WTC11 (cell line): ENCODE measurements around the gene ABHD1. TPM values are rescaled to one million over a fixed set of nuclear protein-coding genes. Genes with fewer than 3 reads are reported as not detected.

Experiments
- ATAC-seq: fragments of 200-7000 bp; cut with Tn5 transposase; 2 replicates; pipeline ENCODE4 v1.10.0; 2021; ENCODE audit warnings: mild to moderate bottlenecking, moderate library complexity
- CTCF ChIA-PET: fragments of 300-600 bp; sonication (Branson Sonifier 250); formaldehyde crosslinking; loops from one replicate; lab custom pipeline; 2021; ENCODE audit warnings: antibody characterized with exemption; lab: Charles Lee
- POLR2A ChIA-PET: fragments of 350-600 bp; sonication (Branson Sonifier 250); formaldehyde crosslinking; loops from one replicate; lab custom pipeline; 2021; ENCODE audit warnings: antibody characterized with exemption; lab: Charles Lee
- DNase-seq: peaks from one replicate; pipeline ENCODE4 v3.0.0; 2021; ENCODE audit warnings: low spot score
- H3K27ac Mint-ChIP-seq: 2 replicates; pipeline ENCODE4 v1.8.0; 2021; ENCODE audit warnings: mixed read lengths
- H3K27me3 Mint-ChIP-seq: 2 replicates; pipeline ENCODE4 v1.8.0; 2021; ENCODE audit warnings: low read depth, mild to moderate bottlenecking, moderate library complexity, mixed read lengths
- H3K36me3 Mint-ChIP-seq: 2 replicates; pipeline ENCODE4 v1.8.0; 2021; ENCODE audit warnings: mixed read lengths
- H3K4me1 Mint-ChIP-seq: 2 replicates; pipeline ENCODE4 v1.8.0; 2022; ENCODE audit warnings: mixed read lengths
- H3K4me3 Mint-ChIP-seq: 2 replicates; pipeline ENCODE4 v1.8.0; 2021; ENCODE audit warnings: mild to moderate bottlenecking, moderate library complexity, mixed read lengths
- H3K9me3 Mint-ChIP-seq: 2 replicates; pipeline ENCODE4 v1.8.0; 2021; ENCODE audit warnings: mixed read lengths
- CBFB ChIP-seq: sonication (generic); formaldehyde crosslinking; IDR thresholded peaks from 2 replicates; pipeline ENCODE4 v1.8.1; 2022; ENCODE audit warnings: mild to moderate bottlenecking, low read depth, missing genetic modification reagents
- GABPB1 ChIP-seq: sonication (generic); formaldehyde crosslinking; IDR thresholded peaks from 2 replicates; pipeline ENCODE4 v1.8.1; 2023; ENCODE audit warnings: mild to moderate bottlenecking, missing genetic modification reagents
- IRF2 ChIP-seq: sonication (generic); formaldehyde crosslinking; IDR thresholded peaks from 2 replicates; pipeline ENCODE4 v1.8.0; 2022; ENCODE audit warnings: low read depth, missing genetic modification reagents, borderline replicate concordance
- MYBL2 ChIP-seq: sonication (generic); formaldehyde crosslinking; IDR thresholded peaks from 2 replicates; pipeline ENCODE4 v1.8.1; 2023; ENCODE audit warnings: mild to moderate bottlenecking, moderate library complexity, missing genetic modification reagents
- SOX15 ChIP-seq: fragments of 250-450 bp; sonication (Bioruptor Pico); IDR thresholded peaks from 2 replicates; pipeline ENCODE4 v1.9.0; 2021; ENCODE audit warnings: mild to moderate bottlenecking
- TP53 ChIP-seq: sonication (generic); formaldehyde crosslinking; IDR thresholded peaks from 2 replicates; pipeline ENCODE4 v1.8.1; 2023; ENCODE audit warnings: mild to moderate bottlenecking, missing genetic modification reagents
- ZNF263 ChIP-seq: sonication (generic); formaldehyde crosslinking; IDR thresholded peaks from 2 replicates; pipeline ENCODE4 v1.8.1; 2022; ENCODE audit warnings: low read depth, mild to moderate bottlenecking, moderate library complexity, missing genetic modification reagents
- ZNF317 ChIP-seq: sonication (generic); formaldehyde crosslinking; IDR thresholded peaks from 2 replicates; pipeline ENCODE4 v1.8.1; 2023; ENCODE audit warnings: low read depth, mild to moderate bottlenecking, moderate library complexity, missing genetic modification reagents, borderline replicate concordance
- total RNA-seq: library from RNA; stranded (reverse); gene quantifications from 3 replicates; pipeline ENCODE4 v1.2.3, GENCODE V29; 2021
- TF ChIP-seq, protein P1 (sequence below): sonication (generic); formaldehyde crosslinking; IDR thresholded peaks from 2 replicates; pipeline ENCODE4 v1.8.1; 2023; ENCODE audit warnings: mild to moderate bottlenecking, missing genetic modification reagents, moderate library complexity
- TF ChIP-seq, protein P2 (sequence below): sonication (generic); formaldehyde crosslinking; IDR thresholded peaks from 2 replicates; pipeline ENCODE4 v1.8.0; 2022; ENCODE audit warnings: missing genetic modification reagents
- TF ChIP-seq, protein P3 (sequence below): fragments of 250-450 bp; sonication (Bioruptor Pico); IDR thresholded peaks from 2 replicates; pipeline ENCODE4 v1.9.0; 2021; ENCODE audit warnings: mild to moderate bottlenecking, borderline replicate concordance
- TF ChIP-seq, protein P4 (sequence below): sonication (generic); formaldehyde crosslinking; conservative IDR thresholded peaks from 2 replicates; pipeline ENCODE4 v1.8.1; 2022; ENCODE audit warnings: mild to moderate bottlenecking, missing genetic modification reagents

ABHD1 gene
- total RNA-seq, 1 experiment from 2014 or later: 0.31 TPM

DNA sequence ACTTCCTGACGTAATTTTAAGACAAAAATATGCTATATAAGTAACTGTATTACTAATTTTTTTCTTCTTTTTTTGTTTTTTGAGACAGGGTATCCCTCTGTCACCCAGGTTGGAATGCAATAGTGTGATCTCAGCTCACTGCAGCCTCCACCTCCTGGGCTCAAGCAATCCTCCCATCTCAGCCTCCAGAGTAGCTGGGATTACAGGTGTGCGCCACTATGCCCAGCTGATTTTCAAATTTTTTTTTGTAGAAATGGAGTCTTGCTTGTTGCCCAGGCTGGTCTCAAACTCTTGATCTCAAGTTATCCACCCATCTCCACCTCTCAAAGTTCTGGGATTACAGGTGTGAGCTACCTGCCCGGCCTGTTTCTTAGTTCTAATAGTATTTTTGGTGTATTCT is 54.9 kb downstream of the ABHD1 start:
- POLR2A ChIA-PET: no interaction called here
- CTCF ChIA-PET: interaction anchor here (1.1 kb wide), 1 partner anchor 13 kb away, joined by 4 read pairs; no protein-coding TSS in a partner anchor
- no peaks in the 10 kb centered on the region for H3K4me1 Mint-ChIP-seq
- no peak overlapping the region for H3K4me3 Mint-ChIP-seq
- TF ChIP-seq ZNF263 (CRISPR knock-in tag) (no peak), CBFB (CRISPR knock-in tag) (no peak), ZNF317 (CRISPR knock-in tag) (no peak), SOX15 (no peak)
- TF ChIP-seq, protein P1, sequence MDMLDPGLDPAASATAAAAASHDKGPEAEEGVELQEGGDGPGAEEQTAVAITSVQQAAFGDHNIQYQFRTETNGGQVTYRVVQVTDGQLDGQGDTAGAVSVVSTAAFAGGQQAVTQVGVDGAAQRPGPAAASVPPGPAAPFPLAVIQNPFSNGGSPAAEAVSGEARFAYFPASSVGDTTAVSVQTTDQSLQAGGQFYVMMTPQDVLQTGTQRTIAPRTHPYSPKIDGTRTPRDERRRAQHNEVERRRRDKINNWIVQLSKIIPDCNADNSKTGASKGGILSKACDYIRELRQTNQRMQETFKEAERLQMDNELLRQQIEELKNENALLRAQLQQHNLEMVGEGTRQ (CRISPR knock-in tag): no peak
- no peaks in the 10 kb centered on the region for H3K9me3 Mint-ChIP-seq
- peaks cover 6% of the 10 kb centered on the region for H3K27me3 Mint-ChIP-seq
- no peak overlapping the region for H3K27ac Mint-ChIP-seq
- no peaks in the 10 kb centered on the region for H3K36me3 Mint-ChIP-seq
- no peak for ATAC-seq
- DNase-seq: no peak

DNA sequence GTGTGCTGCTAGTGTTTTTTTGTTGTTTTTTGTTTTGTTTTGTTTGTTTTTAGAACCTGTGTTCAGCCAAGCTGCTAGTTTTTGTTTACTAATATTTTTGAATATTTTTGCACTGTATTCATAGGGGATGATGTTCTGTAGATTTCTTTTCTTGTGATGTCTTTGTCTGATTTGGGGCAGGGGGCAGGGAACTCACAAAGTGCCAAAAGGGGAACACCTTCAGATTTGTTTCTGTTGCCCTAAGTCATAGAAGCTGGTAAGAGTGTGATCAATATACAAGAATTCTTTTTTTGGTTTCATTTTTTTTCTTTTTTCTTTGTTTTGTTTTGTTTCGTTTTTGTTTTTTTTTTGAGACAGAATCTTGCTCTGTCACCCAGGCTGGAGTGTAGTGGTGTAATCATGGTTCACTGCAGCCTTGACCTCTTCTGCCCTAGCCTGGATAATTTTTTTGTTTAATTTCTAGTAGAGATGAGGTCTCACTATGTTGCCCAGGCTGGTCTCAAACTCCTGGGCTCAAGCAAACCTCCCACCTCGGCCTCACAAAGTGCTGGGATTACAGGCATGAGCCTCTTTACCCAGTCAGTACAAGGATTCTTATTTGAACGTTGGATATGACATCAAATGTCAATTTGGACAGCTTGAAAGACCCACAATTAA is 55.9 kb downstream of the ABHD1 start:
- no peaks in the 10 kb centered on the region for H3K4me1 Mint-ChIP-seq
- DNase-seq (no peak), ATAC-seq (no peak)
- H3K27ac Mint-ChIP-seq: no peak overlapping the region
- H3K4me3 Mint-ChIP-seq: no peak overlapping the region
- no peaks in the 10 kb centered on the region for H3K36me3 Mint-ChIP-seq
- peak; percentile 20; the same call in 1 of the 2 replicates for TF ChIP-seq GABPB1 (CRISPR knock-in tag)
- TF ChIP-seq, protein P2, sequence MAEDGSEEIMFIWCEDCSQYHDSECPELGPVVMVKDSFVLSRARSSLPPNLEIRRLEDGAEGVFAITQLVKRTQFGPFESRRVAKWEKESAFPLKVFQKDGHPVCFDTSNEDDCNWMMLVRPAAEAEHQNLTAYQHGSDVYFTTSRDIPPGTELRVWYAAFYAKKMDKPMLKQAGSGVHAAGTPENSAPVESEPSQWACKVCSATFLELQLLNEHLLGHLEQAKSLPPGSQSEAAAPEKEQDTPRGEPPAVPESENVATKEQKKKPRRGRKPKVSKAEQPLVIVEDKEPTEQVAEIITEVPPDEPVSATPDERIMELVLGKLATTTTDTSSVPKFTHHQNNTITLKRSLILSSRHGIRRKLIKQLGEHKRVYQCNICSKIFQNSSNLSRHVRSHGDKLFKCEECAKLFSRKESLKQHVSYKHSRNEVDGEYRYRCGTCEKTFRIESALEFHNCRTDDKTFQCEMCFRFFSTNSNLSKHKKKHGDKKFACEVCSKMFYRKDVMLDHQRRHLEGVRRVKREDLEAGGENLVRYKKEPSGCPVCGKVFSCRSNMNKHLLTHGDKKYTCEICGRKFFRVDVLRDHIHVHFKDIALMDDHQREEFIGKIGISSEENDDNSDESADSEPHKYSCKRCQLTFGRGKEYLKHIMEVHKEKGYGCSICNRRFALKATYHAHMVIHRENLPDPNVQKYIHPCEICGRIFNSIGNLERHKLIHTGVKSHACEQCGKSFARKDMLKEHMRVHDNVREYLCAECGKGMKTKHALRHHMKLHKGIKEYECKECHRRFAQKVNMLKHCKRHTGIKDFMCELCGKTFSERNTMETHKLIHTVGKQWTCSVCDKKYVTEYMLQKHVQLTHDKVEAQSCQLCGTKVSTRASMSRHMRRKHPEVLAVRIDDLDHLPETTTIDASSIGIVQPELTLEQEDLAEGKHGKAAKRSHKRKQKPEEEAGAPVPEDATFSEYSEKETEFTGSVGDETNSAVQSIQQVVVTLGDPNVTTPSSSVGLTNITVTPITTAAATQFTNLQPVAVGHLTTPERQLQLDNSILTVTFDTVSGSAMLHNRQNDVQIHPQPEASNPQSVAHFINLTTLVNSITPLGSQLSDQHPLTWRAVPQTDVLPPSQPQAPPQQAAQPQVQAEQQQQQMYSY (CRISPR knock-in tag): no peak
- TF ChIP-seq MYBL2 (CRISPR knock-in tag): no peak
- TF ChIP-seq IRF2 (CRISPR knock-in tag): no peak
- TF ChIP-seq, protein P3, sequence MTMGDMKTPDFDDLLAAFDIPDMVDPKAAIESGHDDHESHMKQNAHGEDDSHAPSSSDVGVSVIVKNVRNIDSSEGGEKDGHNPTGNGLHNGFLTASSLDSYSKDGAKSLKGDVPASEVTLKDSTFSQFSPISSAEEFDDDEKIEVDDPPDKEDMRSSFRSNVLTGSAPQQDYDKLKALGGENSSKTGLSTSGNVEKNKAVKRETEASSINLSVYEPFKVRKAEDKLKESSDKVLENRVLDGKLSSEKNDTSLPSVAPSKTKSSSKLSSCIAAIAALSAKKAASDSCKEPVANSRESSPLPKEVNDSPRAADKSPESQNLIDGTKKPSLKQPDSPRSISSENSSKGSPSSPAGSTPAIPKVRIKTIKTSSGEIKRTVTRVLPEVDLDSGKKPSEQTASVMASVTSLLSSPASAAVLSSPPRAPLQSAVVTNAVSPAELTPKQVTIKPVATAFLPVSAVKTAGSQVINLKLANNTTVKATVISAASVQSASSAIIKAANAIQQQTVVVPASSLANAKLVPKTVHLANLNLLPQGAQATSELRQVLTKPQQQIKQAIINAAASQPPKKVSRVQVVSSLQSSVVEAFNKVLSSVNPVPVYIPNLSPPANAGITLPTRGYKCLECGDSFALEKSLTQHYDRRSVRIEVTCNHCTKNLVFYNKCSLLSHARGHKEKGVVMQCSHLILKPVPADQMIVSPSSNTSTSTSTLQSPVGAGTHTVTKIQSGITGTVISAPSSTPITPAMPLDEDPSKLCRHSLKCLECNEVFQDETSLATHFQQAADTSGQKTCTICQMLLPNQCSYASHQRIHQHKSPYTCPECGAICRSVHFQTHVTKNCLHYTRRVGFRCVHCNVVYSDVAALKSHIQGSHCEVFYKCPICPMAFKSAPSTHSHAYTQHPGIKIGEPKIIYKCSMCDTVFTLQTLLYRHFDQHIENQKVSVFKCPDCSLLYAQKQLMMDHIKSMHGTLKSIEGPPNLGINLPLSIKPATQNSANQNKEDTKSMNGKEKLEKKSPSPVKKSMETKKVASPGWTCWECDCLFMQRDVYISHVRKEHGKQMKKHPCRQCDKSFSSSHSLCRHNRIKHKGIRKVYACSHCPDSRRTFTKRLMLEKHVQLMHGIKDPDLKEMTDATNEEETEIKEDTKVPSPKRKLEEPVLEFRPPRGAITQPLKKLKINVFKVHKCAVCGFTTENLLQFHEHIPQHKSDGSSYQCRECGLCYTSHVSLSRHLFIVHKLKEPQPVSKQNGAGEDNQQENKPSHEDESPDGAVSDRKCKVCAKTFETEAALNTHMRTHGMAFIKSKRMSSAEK (CRISPR knock-in tag): no peak
- TF ChIP-seq TP53 (CRISPR knock-in tag): no peak
- TF ChIP-seq, protein P4, sequence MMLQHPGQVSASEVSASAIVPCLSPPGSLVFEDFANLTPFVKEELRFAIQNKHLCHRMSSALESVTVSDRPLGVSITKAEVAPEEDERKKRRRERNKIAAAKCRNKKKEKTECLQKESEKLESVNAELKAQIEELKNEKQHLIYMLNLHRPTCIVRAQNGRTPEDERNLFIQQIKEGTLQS (CRISPR knock-in tag): no peak
- H3K27me3 Mint-ChIP-seq: peaks cover 6% of the 10 kb centered on the region
- H3K9me3 Mint-ChIP-seq: 0 out of 2 replicates have a peak, but pooled peaks cover 5% of the 10 kb centered on the region
- CTCF ChIA-PET: interaction anchor here (0.6 kb wide), 1 partner anchor 10 kb away, joined by 3 read pairs; no protein-coding TSS in a partner anchor
- POLR2A ChIA-PET: no interaction called here

Other genes with a start within 250 kb of the ABHD1 start
- gene MAPRE3, start 153.2 kb upstream of the ABHD1 start, total RNA-seq: 4.9 to 10.3 TPM (median 6.0 TPM) in 3 replicates
- gene TMEM214, start 90.8 kb upstream of the ABHD1 start, total RNA-seq: 46.4 to 57.1 TPM (median 48.9 TPM) in 3 replicates
- gene AGBL5, start 72.1 kb upstream of the ABHD1 start, total RNA-seq: 43.0 to 57.1 TPM (median 55.6 TPM) in 3 replicates
- 210 to 239 TPM (median 226 TPM) in 3 replicates for gene OST4, start 52.2 kb upstream of the ABHD1 start, total RNA-seq
- gene EMILIN1, start 45.2 kb upstream of the ABHD1 start, total RNA-seq: 3.0 to 4.0 TPM (median 3.5 TPM) in 3 replicates
- gene KHK, start 37.0 kb upstream of the ABHD1 start, total RNA-seq: 15.5 to 17.4 TPM (median 17.4 TPM) in 3 replicates
- gene CGREF1, start 4.7 kb upstream of the ABHD1 start, total RNA-seq: 3.5 to 4.0 TPM (median 3.8 TPM) in 3 replicates
- 56.7 to 69.2 TPM (median 56.7 TPM) in 3 replicates for gene PREB, start 10.8 kb downstream of the ABHD1 start, total RNA-seq
- gene PRR30, start 15.6 kb downstream of the ABHD1 start, total RNA-seq: not detected in 3 replicates
- gene TCF23, start 25.2 kb downstream of the ABHD1 start, total RNA-seq: 0.05 to 0.14 TPM (median 0.13 TPM) in 3 replicates
- 97.2 to 115 TPM (median 109 TPM) in 3 replicates for gene ATRAID, start 88.2 kb downstream of the ABHD1 start, total RNA-seq
- gene SLC5A6, start 88.5 kb downstream of the ABHD1 start, total RNA-seq: 80.8 to 111 TPM (median 86.4 TPM) in 3 replicates
- 145 to 178 TPM (median 150 TPM) in 3 replicates for gene CAD, start 93.6 kb downstream of the ABHD1 start, total RNA-seq
- 8.0 to 8.9 TPM (median 8.1 TPM) in 3 replicates for gene SLC30A3, start 139.2 kb downstream of the ABHD1 start, total RNA-seq
- gene DNAJC5G, start 151.6 kb downstream of the ABHD1 start, total RNA-seq: 0.18 to 0.44 TPM (median 0.34 TPM) in 3 replicates
- gene TRIM54, start 158.6 kb downstream of the ABHD1 start, total RNA-seq: 3.0 to 3.4 TPM (median 3.3 TPM) in 3 replicates
- gene UCN, start 184.6 kb downstream of the ABHD1 start, total RNA-seq: 0.68 to 1.2 TPM (median 0.71 TPM) in 3 replicates
- gene MPV17, start 199.3 kb downstream of the ABHD1 start, total RNA-seq: 51.5 to 60.4 TPM (median 59.3 TPM) in 3 replicates
- 103 to 123 TPM (median 107 TPM) in 3 replicates for gene GTF3C2, start 232.9 kb downstream of the ABHD1 start, total RNA-seq
- gene EIF2B4, start 246.5 kb downstream of the ABHD1 start, total RNA-seq: 46.6 to 53.6 TPM (median 49.1 TPM) in 3 replicates
- 72.5 to 75.3 TPM (median 74.7 TPM) in 3 replicates for gene SNX17, start 246.8 kb downstream of the ABHD1 start, total RNA-seq